Trophoblast cell (in vitro differentiated cells and primary cell): ENCODE measurements around the gene MYH7B.

Source experiments
- DNase-seq, 2 donors: peaks; one replicate each; pipeline ENCODE4 v3.0.0-alpha.2; 2016
- H2AFZ ChIP-seq: 2 replicates; pipeline ENCODE4 v1.6.1; 2013; ENCODE audit warnings: low read length, moderate library complexity, mild to moderate bottlenecking; ENCODE audit not compliant: insufficient read depth, poor library complexity
- H2AK5ac ChIP-seq: 2 replicates; pipeline ENCODE4 v1.6.1; 2013; ENCODE audit warnings: mild to moderate bottlenecking, low read length
- H2BK120ac ChIP-seq: 2 replicates; pipeline ENCODE4 v1.6.1; 2013; ENCODE audit warnings: low read length, mild to moderate bottlenecking, moderate library complexity; ENCODE audit not compliant: insufficient read depth, poor library complexity
- H2BK12ac ChIP-seq: 2 replicates; pipeline ENCODE4 v1.6.1; 2013; ENCODE audit warnings: mild to moderate bottlenecking, low read length, moderate library complexity
- H2BK5ac ChIP-seq: 2 replicates; pipeline ENCODE4 v1.6.1; 2013; ENCODE audit warnings: low read length, low read depth, moderate library complexity, mild to moderate bottlenecking; ENCODE audit not compliant: poor library complexity
- H3K14ac ChIP-seq: 2 replicates; pipeline ENCODE4 v1.6.1; 2013; ENCODE audit warnings: mild to moderate bottlenecking, low read length
- H3K18ac ChIP-seq: 2 replicates; pipeline ENCODE4 v1.6.1; 2013; ENCODE audit warnings: mild to moderate bottlenecking, low read length
- H3K23ac ChIP-seq: 2 replicates; pipeline ENCODE4 v1.6.1; 2013; ENCODE audit warnings: low read length
- H3K27ac ChIP-seq: 2 replicates; pipeline ENCODE4 v1.5.1; 2013; ENCODE audit warnings: low read depth, mild to moderate bottlenecking, inconsistent platforms, low read length, moderate library complexity
- H3K27me3 ChIP-seq: 2 replicates; pipeline ENCODE4 v1.6.1; 2013; ENCODE audit warnings: inconsistent platforms, mild to moderate bottlenecking, low read length, moderate library complexity; ENCODE audit not compliant: insufficient read depth
- H3K36me3 ChIP-seq, 2 experiments: 1 replicate in 1 of 2; 2 replicates in 1 of 2; pipeline ENCODE4 v1.6.1; 2013; ENCODE audit warnings: low read length in 2 of 2, mild to moderate bottlenecking in 2 of 2, moderate library complexity in 1 of 2; ENCODE audit not compliant: insufficient read depth in 2 of 2, control insufficient read depth in 1 of 2
- H3K4ac ChIP-seq: 2 replicates; pipeline ENCODE4 v1.6.1; 2013; ENCODE audit warnings: low read depth, mild to moderate bottlenecking, low read length, moderate library complexity
- H3K4me1 ChIP-seq, 2 experiments: 1 replicate in 1 of 2; 2 replicates in 1 of 2; pipeline ENCODE4 v1.6.1; 2013; ENCODE audit warnings: low read length in 2 of 2, mild to moderate bottlenecking in 2 of 2, moderate library complexity in 1 of 2; ENCODE audit not compliant: insufficient read depth in 2 of 2, control insufficient read depth in 1 of 2
- H3K4me2 ChIP-seq: 2 replicates; pipeline ENCODE4 v1.6.1; 2013; ENCODE audit warnings: inconsistent platforms, mild to moderate bottlenecking, low read length, moderate library complexity
- H3K4me3 ChIP-seq: 2 replicates; pipeline ENCODE4 v1.5.1; 2013; ENCODE audit warnings: mild to moderate bottlenecking, low read depth, low read length, inconsistent platforms
- H3K79me1 ChIP-seq: one replicate; pipeline ENCODE4 v1.6.1; 2013; ENCODE audit warnings: low read length
- H3K79me2 ChIP-seq: 2 replicates; pipeline ENCODE4 v1.6.1; 2013; ENCODE audit warnings: low read length, mild to moderate bottlenecking; ENCODE audit not compliant: control insufficient read depth, insufficient read depth, poor library complexity
- H3K9ac ChIP-seq: 2 replicates; pipeline ENCODE4 v1.6.1; 2013; ENCODE audit warnings: mild to moderate bottlenecking, low read length
- H3K9me3 ChIP-seq: 2 replicates; pipeline ENCODE4 v1.6.1; 2013; ENCODE audit warnings: low read depth, mild to moderate bottlenecking, control low read depth, inconsistent platforms, low read length; ENCODE audit not compliant: insufficient read depth
- H4K12ac ChIP-seq: 2 replicates; pipeline ENCODE4 v1.6.1; 2013; ENCODE audit warnings: low read depth, mild to moderate bottlenecking, low read length, moderate library complexity
- H4K8ac ChIP-seq: 2 replicates; pipeline ENCODE4 v1.6.1; 2013; ENCODE audit warnings: low read depth, mild to moderate bottlenecking, low read length, moderate library complexity
- H4K91ac ChIP-seq: one replicate; pipeline ENCODE4 v1.6.1; 2013; ENCODE audit warnings: low read depth, mild to moderate bottlenecking, low read length, moderate library complexity
- WGBS: extraction: QIAGEN DNeasy Blood & Tissue Kit; methylation state at CpG from one replicate; pipeline ENCODE4 v1.1.7; 2013; ENCODE audit warnings: missing lambda C conversion rate; ENCODE audit not compliant: insufficient read length, insufficient coverage; ENCODE audit errors: extremely low coverage; 5-methylcytosine and 5-hydroxymethylcytosine counted together

The MYH7B gene

GRCh38 chr20:34984756-34985261 is 29.1 kb downstream of the MYH7B start:
- H3K23ac ChIP-seq, result no peak overlapping the region
- H3K79me2 ChIP-seq, result no peaks in the 10 kb centered on the region
- H2BK12ac ChIP-seq, result no peak overlapping the region
- H3K4me2 ChIP-seq, result no peak overlapping the region
- no peaks in the 10 kb centered on the region for H3K27me3 ChIP-seq
- H3K14ac ChIP-seq, result no peak overlapping the region
- no peak overlapping the region for H2AFZ ChIP-seq
- H4K8ac ChIP-seq, result no peak overlapping the region
- no peak overlapping the region for H3K18ac ChIP-seq
- H4K91ac ChIP-seq, result no peak overlapping the region
- no peak overlapping the region for H3K9ac ChIP-seq
- H3K27ac ChIP-seq, result no peak overlapping the region
- no peak overlapping the region for H2BK120ac ChIP-seq
- no peak overlapping the region for H4K12ac ChIP-seq
- no peak overlapping the region for H2AK5ac ChIP-seq
- H3K36me3 ChIP-seq, result peaks cover 2 to 3% of the 10 kb centered on the region in 2 experiments
- no peak for DNase-seq
- H2BK5ac ChIP-seq, result no peak overlapping the region
- H3K4me1 ChIP-seq, result no peaks in the 10 kb centered on the region
- no CpG with 5 or more reads among the region's 18 CpGs for WGBS
- no peaks in the 10 kb centered on the region for H3K79me1 ChIP-seq
- peaks cover 2% of the 10 kb centered on the region for H3K9me3 ChIP-seq
- H3K4me3 ChIP-seq, result no peak overlapping the region
- no peak overlapping the region for H3K4ac ChIP-seq

GRCh38 chr20:34985461-34986310 is 30.0 kb downstream of the MYH7B start:
- Histone ChIP-seq H3K9ac (no peak overlapping the region), H3K79me2 (no peaks in the 10 kb centered on the region), H4K12ac (no peak overlapping the region), H2BK120ac (no peak overlapping the region), H3K36me3 (peaks cover 3 to 5% of the 10 kb centered on the region in 2 experiments), H3K4me1 (no peaks in the 10 kb centered on the region), H3K27ac (no peak overlapping the region), H4K8ac (no peak overlapping the region), H2BK12ac (no peak overlapping the region), H3K27me3 (no peaks in the 10 kb centered on the region), H3K4me2 (no peak overlapping the region), H3K9me3 (no peaks in the 10 kb centered on the region), H4K91ac (no peak overlapping the region), H3K4ac (no peak overlapping the region), H3K79me1 (no peaks in the 10 kb centered on the region), H3K18ac (no peak overlapping the region), H3K14ac (no peak overlapping the region), H2AK5ac (no peak overlapping the region), H3K23ac (no peak overlapping the region), H2BK5ac (no peak overlapping the region), H3K4me3 (peak overlapping the region; percentile 5), H2AFZ (no peak overlapping the region)
- no CpG with 5 or more reads among the region's 25 CpGs for WGBS
- no peak for DNase-seq

GRCh38 chr20:34986311-34987287 is 30.9 kb downstream of the MYH7B start:
- no peak overlapping the region for H3K9ac ChIP-seq
- H4K8ac ChIP-seq, result no peak overlapping the region
- no peak overlapping the region for H3K23ac ChIP-seq
- H2AK5ac ChIP-seq, result no peak overlapping the region
- WGBS, result no CpG with 5 or more reads among the region's 24 CpGs
- no peaks in the 10 kb centered on the region for H3K79me2 ChIP-seq
- H3K4me1 ChIP-seq, result no peaks in the 10 kb centered on the region
- no peak overlapping the region for H4K91ac ChIP-seq
- no peak for DNase-seq
- H3K14ac ChIP-seq, result no peak overlapping the region
- H3K9me3 ChIP-seq, result no peaks in the 10 kb centered on the region
- peaks cover 3 to 7% of the 10 kb centered on the region in 2 experiments for H3K36me3 ChIP-seq
- H3K4ac ChIP-seq, result no peak overlapping the region
- H3K27me3 ChIP-seq, result no peaks in the 10 kb centered on the region
- no peak overlapping the region for H3K27ac ChIP-seq
- H2BK5ac ChIP-seq, result no peak overlapping the region
- H3K18ac ChIP-seq, result no peak overlapping the region
- no peak overlapping the region for H2BK120ac ChIP-seq
- no peak overlapping the region for H4K12ac ChIP-seq
- no peak overlapping the region for H2AFZ ChIP-seq
- no peak overlapping the region for H3K4me2 ChIP-seq
- H2BK12ac ChIP-seq, result no peak overlapping the region
- no peaks in the 10 kb centered on the region for H3K79me1 ChIP-seq
- no peak overlapping the region for H3K4me3 ChIP-seq

- peak overlapping the region; percentile 23 for H3K4me3 ChIP-seq
- no peaks in the 10 kb centered on the region for H3K79me2 ChIP-seq
- H3K23ac ChIP-seq, result no peak overlapping the region
- no peak overlapping the region for H3K4ac ChIP-seq
- H3K9ac ChIP-seq, result no peak overlapping the region
- no peak overlapping the region for H3K4me2 ChIP-seq
- no peak overlapping the region for H4K12ac ChIP-seq
- H3K79me1 ChIP-seq, result no peaks in the 10 kb centered on the region
- no peaks in the 10 kb centered on the region for H3K4me1 ChIP-seq
- H3K9me3 ChIP-seq, result no peaks in the 10 kb centered on the region
- no peak overlapping the region for H3K27ac ChIP-seq
- no peak overlapping the region for H2AK5ac ChIP-seq
- no peak overlapping the region for H4K91ac ChIP-seq
- H2BK5ac ChIP-seq, result no peak overlapping the region
- no peak overlapping the region for H3K18ac ChIP-seq
- no peaks in the 10 kb centered on the region for H3K27me3 ChIP-seq
- no CpG with 5 or more reads among the region's 15 CpGs for WGBS
- H3K14ac ChIP-seq, result no peak overlapping the region
- peaks cover 3 to 7% of the 10 kb centered on the region in 2 experiments for H3K36me3 ChIP-seq
- H2AFZ ChIP-seq, result no peak overlapping the region
- no peak for DNase-seq
- H4K8ac ChIP-seq, result no peak overlapping the region
- H2BK12ac ChIP-seq, result no peak overlapping the region
- no peak overlapping the region for H2BK120ac ChIP-seq
These were observed 31.9 kb downstream of the MYH7B start for GRCh38 chr20:34987288-34988190.
